SKM-1 treated with dmso at 0.1 percent for 144 hours (cell line): ENCODE measurements around the gene TXLNB.
A peak's percentile ranks its signal among the peaks of the same experiment; 100 is the strongest.

Experiments used
- DNase-seq: peaks from one replicate; lab custom pipeline; 2025; ENCODE audit not compliant: unreplicated experiment; lab: John Stamatoyannopoulos, UW

Gene TXLNB

DNA sequence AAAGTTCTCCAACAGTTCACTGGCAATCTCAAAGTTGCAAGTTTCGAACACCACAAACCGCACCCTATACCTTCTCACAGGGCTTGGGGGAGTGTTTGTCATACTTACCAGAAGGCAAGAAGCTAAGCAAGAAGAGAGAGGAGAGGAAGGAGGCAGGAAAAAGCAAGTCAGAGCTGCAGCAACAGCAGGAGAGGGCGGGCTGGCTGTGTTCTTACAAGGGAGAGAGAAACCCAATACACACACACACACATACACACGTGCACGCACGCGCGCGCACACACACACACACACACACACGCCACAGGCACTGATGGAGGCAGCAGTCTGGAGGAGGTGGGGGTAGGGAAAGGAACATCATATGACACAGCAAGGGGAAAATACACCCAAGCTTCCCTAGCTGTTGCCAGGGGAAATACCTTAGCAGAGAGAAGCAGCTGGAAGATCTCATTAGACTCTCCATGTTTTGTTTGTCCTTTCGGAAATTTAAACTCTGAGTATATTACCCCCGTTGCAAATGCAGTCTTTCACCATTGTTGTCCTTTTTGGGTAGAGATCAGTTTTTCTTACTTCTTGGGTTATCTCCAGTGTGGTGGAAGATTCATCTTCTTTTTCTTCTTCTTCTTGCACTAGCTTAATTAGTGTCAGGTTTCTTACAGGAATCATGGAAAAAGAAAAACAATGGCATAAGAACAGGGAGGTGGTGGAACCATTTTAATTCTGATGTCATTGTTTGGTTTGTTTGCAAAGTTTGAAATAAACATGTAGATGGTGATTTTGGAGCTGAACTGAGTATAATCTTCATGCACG, at the start of gene TXLNB:
Gene TXLNB (minus strand): TSS at position 186 of the 807 bp plus-strand sequence. CDS start 3,099 bp downstream, outside the sequence.
- peak; percentile 79 for DNase-seq

DNA sequence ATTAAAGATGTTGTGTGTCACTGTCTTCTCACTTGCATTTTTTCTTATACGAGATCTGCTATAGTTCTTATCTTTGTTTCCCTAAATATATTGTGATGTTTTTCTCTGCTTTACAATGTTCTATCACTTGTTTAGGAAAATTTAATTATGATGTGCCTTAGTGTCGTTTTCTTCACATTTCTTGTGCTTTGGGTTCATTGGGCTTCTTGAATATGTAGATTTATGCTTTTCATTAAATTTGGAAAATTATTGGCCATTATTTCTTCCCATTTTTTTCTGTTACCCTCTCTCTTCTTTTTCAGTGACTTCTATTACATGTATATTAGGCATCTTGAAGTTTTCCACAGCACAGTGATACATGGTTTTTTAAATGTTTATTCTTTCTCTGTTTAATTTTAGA, 49.3 kb upstream of the TXLNB start:
- DNase-seq = no peak

DNA sequence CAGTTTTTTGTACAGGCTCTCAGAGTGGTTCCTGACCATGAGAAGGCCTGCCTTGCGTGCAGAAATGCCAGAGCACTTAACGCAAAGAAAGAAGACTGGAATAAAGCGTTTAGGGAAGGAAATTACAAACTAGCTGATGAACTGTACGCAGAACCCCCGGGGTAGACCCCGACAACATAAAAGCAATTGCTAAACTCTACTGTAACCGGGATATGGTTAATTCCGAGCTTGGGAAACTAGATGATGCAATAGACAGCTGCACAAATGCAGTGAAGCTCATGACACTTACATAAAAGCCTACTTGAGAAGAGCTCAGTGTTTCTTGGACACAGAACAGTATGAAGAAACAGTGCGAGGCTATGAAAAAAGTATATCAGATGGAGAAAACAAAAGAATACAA, 47.0 kb upstream of the TXLNB start:
- DNase-seq = peak; percentile 68

DNA sequence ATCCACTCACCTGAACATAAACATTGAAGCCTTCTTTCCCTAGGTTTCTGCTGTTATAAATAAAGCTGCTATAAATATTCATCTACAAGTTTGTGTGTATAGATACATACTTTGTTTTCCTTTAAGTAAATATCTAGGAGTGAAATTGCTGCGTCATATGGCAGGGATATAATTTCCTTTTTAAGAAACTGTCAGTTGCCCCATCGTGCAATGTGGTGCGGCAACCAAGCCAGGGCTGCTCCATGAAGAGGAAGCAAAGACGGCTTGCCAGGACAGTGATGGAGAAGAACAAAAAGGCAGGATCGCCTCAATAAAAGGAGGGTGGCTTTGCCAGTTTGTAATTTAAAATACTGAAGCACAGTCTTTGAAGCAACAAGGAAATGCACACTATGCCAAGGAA, 46.0 kb upstream of the TXLNB start:
- peak; percentile 57 for DNase-seq

GRCh38 chr6:139337001-139337400, 45.2 kb upstream of the TXLNB start:
- no peak for DNase-seq

DNA sequence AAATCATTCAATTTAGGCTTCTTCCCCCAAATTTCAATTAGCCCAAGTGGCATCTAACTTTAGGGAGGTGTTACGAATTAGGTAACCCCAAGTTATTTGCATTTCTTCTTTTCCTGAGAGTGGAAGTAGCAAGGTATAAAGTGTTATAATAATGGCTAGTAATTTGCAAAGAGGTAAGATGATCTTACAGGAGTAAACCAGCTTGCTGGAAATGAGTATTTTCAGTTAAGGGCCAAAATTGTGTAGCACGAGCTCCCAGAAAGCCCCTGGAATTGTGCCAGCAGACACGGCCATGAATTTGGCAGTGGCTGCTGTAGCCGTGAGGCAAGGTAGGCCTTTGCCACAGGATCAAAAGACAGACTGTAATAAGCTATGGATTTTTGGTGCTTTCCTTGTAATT, 44.7 kb upstream of the TXLNB start:
- no peak for DNase-seq

DNA sequence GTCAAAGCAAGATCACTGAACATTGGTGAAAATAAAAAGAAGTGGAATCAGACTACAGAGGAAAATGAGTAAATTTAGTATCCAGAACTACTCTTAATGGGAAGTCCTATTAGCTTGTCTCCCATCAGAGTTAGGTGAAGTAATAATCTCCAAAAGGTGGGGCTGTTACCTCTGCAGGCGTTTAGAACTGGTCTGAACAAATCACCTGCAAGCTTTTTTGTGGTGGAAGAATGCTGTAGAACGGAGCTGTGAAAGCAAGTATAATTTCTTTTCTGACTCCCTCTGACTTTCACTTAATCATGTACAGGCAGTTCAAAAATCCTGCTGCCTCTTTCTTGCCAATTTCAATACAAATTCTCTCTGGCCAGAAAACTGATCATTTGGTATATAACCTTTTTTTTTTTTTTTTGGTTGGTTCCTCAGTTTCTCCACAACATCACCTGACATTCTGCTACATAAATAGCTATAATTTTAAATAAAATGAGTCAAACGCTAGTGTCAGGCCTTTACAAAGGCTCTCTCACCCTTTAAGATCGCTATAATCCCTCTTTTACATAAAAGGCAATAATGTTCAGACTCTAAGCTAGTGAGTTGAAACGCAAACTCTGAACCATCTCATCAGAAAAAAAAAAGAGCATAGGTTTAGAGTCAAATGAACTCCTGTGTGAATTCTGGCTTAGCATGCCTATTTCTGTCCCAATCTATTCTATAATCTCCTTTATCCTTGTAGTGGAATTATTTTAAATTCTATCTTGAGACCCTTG, 43.8 kb upstream of the TXLNB start:
- DNase-seq = no peak

- DNase-seq = peak; percentile 53
These were observed 43.1 kb upstream of the TXLNB start for GRCh38 chr6:139334806-139335446.

DNA sequence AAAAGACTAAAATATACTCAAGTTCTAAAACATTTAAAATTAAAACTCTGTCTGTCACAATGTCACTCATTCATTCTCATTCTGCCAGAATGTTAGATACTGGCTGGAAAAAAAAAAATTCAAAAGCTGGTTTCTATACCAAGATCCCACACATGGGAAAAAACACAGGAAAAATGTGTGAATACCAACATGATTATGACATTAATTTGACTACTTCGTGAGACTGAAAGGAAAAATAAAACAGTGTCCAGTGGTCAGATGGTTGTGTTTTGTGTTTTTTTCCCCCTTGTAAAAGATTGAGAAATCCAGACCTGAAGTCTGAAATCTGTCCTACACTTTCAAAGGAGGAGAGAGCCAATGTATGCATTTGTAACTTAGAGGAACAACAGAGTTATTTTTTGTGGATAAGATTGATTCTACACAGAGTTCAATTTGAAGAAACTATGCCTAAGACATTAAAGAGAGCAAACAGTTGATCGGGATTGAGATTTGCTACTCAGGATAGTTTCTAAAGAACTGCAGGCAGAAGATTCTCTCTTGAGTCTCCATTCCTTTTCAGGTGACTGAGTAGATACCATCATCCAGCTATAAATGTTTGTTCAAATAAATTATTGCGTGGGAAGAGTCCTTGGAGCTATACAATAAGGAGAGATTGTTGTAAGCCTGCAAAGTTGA, 39.2 kb upstream of the TXLNB start:
- DNase-seq = no peak

GRCh38 chr6:139330306-139330705, 38.5 kb upstream of the TXLNB start:
- no peak for DNase-seq

DNA sequence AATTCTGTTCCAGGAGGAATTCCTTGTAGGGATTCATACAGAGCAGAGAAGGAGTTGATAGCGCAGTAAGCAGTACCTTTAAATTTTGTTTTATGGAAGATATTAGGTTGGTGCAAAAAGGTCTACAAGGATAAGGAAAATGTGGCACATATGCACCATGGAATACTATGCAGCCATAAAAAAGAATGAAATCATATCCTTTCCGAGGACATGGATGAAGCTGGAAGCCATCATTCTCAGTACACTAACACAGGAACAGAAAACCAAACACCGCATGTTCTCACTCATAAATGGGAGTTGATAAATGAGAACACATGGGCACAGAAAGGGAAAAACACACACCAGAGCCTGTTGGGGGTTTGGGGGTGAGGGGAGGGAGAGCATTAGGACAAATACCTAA, 37.4 kb upstream of the TXLNB start:
- DNase-seq = no peak

DNA sequence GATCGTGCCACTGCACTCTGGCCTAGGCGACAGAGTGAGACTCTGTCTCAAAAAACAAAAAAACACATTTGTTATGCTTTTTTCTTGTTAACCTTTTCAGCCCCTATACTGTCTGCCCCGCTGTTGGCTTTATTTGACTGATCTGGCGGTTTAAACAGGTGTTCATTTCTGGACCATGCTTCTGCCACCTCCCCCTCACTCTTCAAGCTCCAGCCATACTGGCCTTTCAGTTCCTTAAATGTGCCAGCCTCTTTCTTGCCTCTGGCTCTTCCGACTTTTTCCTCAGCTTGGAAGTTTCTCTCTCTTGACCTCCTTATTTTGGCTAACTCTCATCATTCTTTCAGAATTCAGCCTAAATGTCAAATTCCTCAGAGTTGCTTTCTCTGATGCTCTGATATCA, 35.2 kb upstream of the TXLNB start:
- no peak for DNase-seq

DNA sequence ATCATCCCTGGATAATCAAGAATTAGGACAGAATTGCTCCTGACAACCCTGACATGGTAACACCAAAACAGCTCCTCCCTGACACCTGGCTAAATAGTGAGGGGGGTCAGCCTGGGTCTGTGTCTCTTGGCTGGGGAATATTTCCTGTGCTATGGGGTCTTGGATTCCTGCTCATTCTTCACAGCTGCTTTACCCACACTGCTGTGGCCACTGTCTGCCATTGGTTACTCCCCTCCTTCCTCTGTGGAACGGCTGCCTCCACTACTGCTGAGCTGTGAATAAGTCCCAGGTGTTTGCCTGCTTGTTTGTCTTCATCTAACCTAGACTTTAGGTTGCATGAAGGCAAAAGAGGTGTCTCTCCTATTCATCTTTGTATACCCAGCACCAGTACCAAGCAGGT, 33.9 kb upstream of the TXLNB start:
- no peak for DNase-seq

GRCh38 chr6:139325125-139325524, 33.3 kb upstream of the TXLNB start:
- DNase-seq = peak; percentile 61

GRCh38 chr6:139324301-139324555, 32.4 kb upstream of the TXLNB start:
- DNase-seq = no peak

- DNase-seq = peak; percentile 93
These were observed 31.9 kb upstream of the TXLNB start for GRCh38 chr6:139323511-139324300.

- no peak for DNase-seq
These were observed 28.3 kb upstream of the TXLNB start for GRCh38 chr6:139320081-139320480.

- no peak for DNase-seq
These were observed 25.0 kb upstream of the TXLNB start for GRCh38 chr6:139316622-139317317.

- no peak for DNase-seq
These were observed 22.2 kb upstream of the TXLNB start for GRCh38 chr6:139313784-139314545.
